Measurements from ENCODE around the gene UBC.

- TF ChIP-seq ZNF8 (CRISPR knock-in tag; IDR thresholded peaks at IDR 0.05) = no peak
- no peak for TF ChIP-seq ARNTL (CRISPR knock-in tag; IDR thresholded peaks at IDR 0.05; ENCODE audit: borderline replicate concordance, low read depth)
Observed at GRCh38 chr12:124864326-124864752, 50.1 kb downstream of the UBC start.

Data from SK-N-SH treated with all-trans-retinoic acid at 6 μM for 48 hours (cell line).